Parathyroid adenoma (tissue), 2 donors: Measurements from ENCODE around the gene MXD1.
"Not testable (repeated sequence)": the region's sequence is repeated elsewhere in the genome, so short reads cannot be mapped to it uniquely, and the experiment has no call there.

Source experiments
- H2AFZ ChIP-seq: fragments of 300-600 bp; sonication (generic); one replicate; pipeline ENCODE4 v1.7.0; 2017; ENCODE audit warnings: antibody characterized with exemption, mild to moderate bottlenecking
- H3K27ac ChIP-seq: fragments of 300-600 bp; sonication (generic); one replicate; pipeline ENCODE4 v1.7.0; 2017
- H3K27me3 ChIP-seq: fragments of 300-600 bp; sonication (generic); one replicate; pipeline ENCODE4 v1.7.0; 2017; ENCODE audit warnings: low read length; ENCODE audit not compliant: control insufficient read depth, insufficient read depth
- H3K36me3 ChIP-seq: fragments of 300-600 bp; sonication (generic); one replicate; pipeline ENCODE4 v1.7.0; 2017; ENCODE audit warnings: low read length; ENCODE audit not compliant: control insufficient read depth, insufficient read depth
- H3K4me1 ChIP-seq: fragments of 300-600 bp; sonication (generic); one replicate; pipeline ENCODE4 v1.7.0; 2017; ENCODE audit warnings: control low read depth
- H3K4me2 ChIP-seq: fragments of 300-600 bp; sonication (generic); one replicate; pipeline ENCODE4 v1.7.0; 2017; ENCODE audit warnings: low read length
- H3K4me3 ChIP-seq: fragments of 300-600 bp; sonication (generic); one replicate; pipeline ENCODE4 v1.7.0; 2017; ENCODE audit warnings: low read depth, low read length
- H3K79me2 ChIP-seq: fragments of 300-600 bp; sonication (generic); one replicate; pipeline ENCODE4 v1.7.0; 2017; ENCODE audit warnings: control low read depth
- H3K9ac ChIP-seq: fragments of 300-600 bp; sonication (generic); one replicate; pipeline ENCODE4 v1.7.0; 2017; ENCODE audit warnings: mild to moderate bottlenecking
- H3K9me3 ChIP-seq: fragments of 300-600 bp; sonication (generic); one replicate; pipeline ENCODE4 v1.7.0; 2017; ENCODE audit warnings: low read length; ENCODE audit not compliant: control insufficient read depth
- CTCF ChIP-seq: fragments of 300-600 bp; sonication (generic); IDR thresholded peaks from one replicate; pipeline ENCODE4 v1.7.0; 2017; ENCODE audit warnings: antibody characterized with exemption, mild to moderate bottlenecking
- donor health status: primary hyperparathyroidism.

MXD1 gene

GRCh38 chr2:69947325-69947931 is 32.5 kb downstream of the MXD1 start:
- H3K27ac ChIP-seq, result no peak overlapping the region
- no peaks in the 10 kb centered on the region for H3K79me2 ChIP-seq
- no peaks in the 10 kb centered on the region for H3K36me3 ChIP-seq
- H3K9me3 ChIP-seq, result no peaks in the 10 kb centered on the region
- H3K4me1 ChIP-seq, result no peaks in the 10 kb centered on the region
- H3K9ac ChIP-seq, result no peak overlapping the region
- H2AFZ ChIP-seq, result no peak overlapping the region
- no peak overlapping the region for H3K4me2 ChIP-seq
- H3K27me3 ChIP-seq, result no peaks in the 10 kb centered on the region
- no peak for TF ChIP-seq CTCF
- no peak overlapping the region for H3K4me3 ChIP-seq

GRCh38 chr2:69948032-69948962 is 33.4 kb downstream of the MXD1 start:
- Histone ChIP-seq H2AFZ (no peak overlapping the region), H3K4me2 (no peak overlapping the region), H3K9me3 (no peaks in the 10 kb centered on the region), H3K4me3 (no peak overlapping the region), H3K4me1 (no peaks in the 10 kb centered on the region), H3K36me3 (no peaks in the 10 kb centered on the region), H3K27me3 (no peaks in the 10 kb centered on the region), H3K27ac (no peak overlapping the region), H3K9ac (no peak overlapping the region), H3K79me2 (no peaks in the 10 kb centered on the region)
- TF ChIP-seq CTCF, result no peak

- Histone ChIP-seq H3K4me2 (no peak overlapping the region), H3K9me3 (no peaks in the 10 kb centered on the region), H3K27ac (no peak overlapping the region), H3K4me1 (no peaks in the 10 kb centered on the region), H2AFZ (no peak overlapping the region), H3K4me3 (no peak overlapping the region), H3K9ac (no peak overlapping the region), H3K27me3 (no peaks in the 10 kb centered on the region), H3K36me3 (no peaks in the 10 kb centered on the region), H3K79me2 (no peaks in the 10 kb centered on the region)
- no peak for TF ChIP-seq CTCF
Observed at GRCh38 chr2:69948963-69949645, 34.2 kb downstream of the MXD1 start.

GRCh38 chr2:69950241-69950640 is 35.3 kb downstream of the MXD1 start:
- TF ChIP-seq CTCF, result no peak
- no peaks in the 10 kb centered on the region for H3K27me3 ChIP-seq
- no peak overlapping the region for H3K27ac ChIP-seq
- H2AFZ ChIP-seq, result no peak overlapping the region
- H3K4me1 ChIP-seq, result no peaks in the 10 kb centered on the region
- H3K79me2 ChIP-seq, result no peaks in the 10 kb centered on the region
- H3K36me3 ChIP-seq, result no peaks in the 10 kb centered on the region
- no peak overlapping the region for H3K4me3 ChIP-seq
- H3K9me3 ChIP-seq, result no peaks in the 10 kb centered on the region
- H3K9ac ChIP-seq, result no peak overlapping the region
- no peak overlapping the region for H3K4me2 ChIP-seq

- not testable (repeated sequence) for H3K9me3 ChIP-seq, H3K4me3 ChIP-seq, H3K9ac ChIP-seq, H3K27me3 ChIP-seq, H3K36me3 ChIP-seq, H3K27ac ChIP-seq, H3K4me2 ChIP-seq, H3K79me2 ChIP-seq, H3K4me1 ChIP-seq, H2AFZ ChIP-seq
Observed at GRCh38 chr2:69950671-69951070, 35.8 kb downstream of the MXD1 start.
